AG09309 (cell line): ENCODE results near the gene SPTSSA.
"Not testable (repeated sequence)": the region's sequence is repeated elsewhere in the genome, so short reads cannot be mapped to it uniquely, and the experiment has no call there.

Experiments used
- DNase-seq: peaks from one replicate; pipeline ENCODE4 v3.0.0-alpha.2; 2010; ENCODE audit warnings: low read depth
- H3K4me3 ChIP-seq: 2 replicates; pipeline ENCODE4 v1.5.1; 2011; ENCODE audit warnings: mild to moderate bottlenecking, low read depth, low read length, moderate library complexity; ENCODE audit not compliant: control insufficient read depth
- CTCF ChIP-seq: IDR thresholded peaks from 2 replicates; pipeline ENCODE4 v1.5.1; 2011; ENCODE audit warnings: mild to moderate bottlenecking, low read depth, low read length, inconsistent platforms; ENCODE audit not compliant: insufficient read depth, control insufficient read depth; ENCODE audit errors: missing control alignments

SPTSSA gene

GRCh38 chr14:34482463-34482862 is 20.4 kb upstream of the SPTSSA start:
- no peak for DNase-seq

GRCh38 chr14:34479694-34480093 is 17.7 kb upstream of the SPTSSA start:
- no peak for TF ChIP-seq CTCF
- DNase-seq = no peak
- no peak overlapping the region for H3K4me3 ChIP-seq

More at GRCh38 chr14:34482463-34482862, 20.4 kb upstream of the SPTSSA start:
- H3K4me3 ChIP-seq = no peak overlapping the region
- TF ChIP-seq CTCF = no peak

DNA sequence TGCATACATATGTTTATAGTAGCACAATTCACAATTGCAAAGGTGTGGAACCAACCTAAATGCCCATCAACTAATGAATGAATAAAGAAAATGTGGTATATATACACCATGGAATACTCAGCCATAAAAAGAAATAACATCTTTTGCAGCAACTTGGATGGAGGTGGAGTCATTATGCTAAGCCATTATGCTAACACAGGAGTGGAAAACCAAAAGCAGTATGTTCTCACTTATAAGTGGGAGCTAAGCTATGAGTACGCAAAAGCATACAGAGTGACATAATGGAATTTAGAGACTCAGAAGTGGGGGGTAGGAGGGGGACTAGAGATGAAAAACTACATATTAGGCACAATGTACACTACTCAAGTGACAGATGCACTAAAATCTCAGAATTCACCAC is 16.2 kb upstream of the SPTSSA start:
- H3K4me3 ChIP-seq = no peak overlapping the region
- no peak for DNase-seq
- no peak for TF ChIP-seq CTCF

GRCh38 chr14:34476036-34476435 is 14.0 kb upstream of the SPTSSA start:
- not testable (repeated sequence) for DNase-seq

DNA sequence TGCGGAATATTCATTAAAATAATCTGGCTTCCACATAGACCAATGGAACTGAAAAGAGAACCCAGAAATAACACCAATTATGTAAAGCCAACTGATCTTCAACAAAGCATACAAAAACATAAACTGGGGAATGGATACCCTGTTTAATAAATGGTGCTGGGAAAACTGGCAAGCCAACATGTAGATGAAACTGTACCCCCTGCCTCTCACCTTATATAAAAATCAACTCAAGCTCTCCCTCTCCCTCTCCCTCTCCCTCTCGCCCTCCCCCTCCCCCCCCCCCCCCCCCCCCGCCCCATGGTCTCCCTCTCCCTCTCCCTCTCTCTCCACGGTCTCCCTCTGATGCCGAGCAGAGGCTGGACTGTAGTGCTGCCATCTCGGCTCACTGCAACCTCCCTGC is 13.1 kb upstream of the SPTSSA start:
- TF ChIP-seq CTCF = no peak
- DNase-seq = no peak
- H3K4me3 ChIP-seq = no peak overlapping the region

More at GRCh38 chr14:34476036-34476435, 14.0 kb upstream of the SPTSSA start:
- not testable (repeated sequence) for H3K4me3 ChIP-seq

- no peak overlapping the region for H3K4me3 ChIP-seq
- TF ChIP-seq CTCF = no peak
- DNase-seq = no peak
Measured at GRCh38 chr14:34474187-34474679, 12.2 kb upstream of the SPTSSA start.

DNA sequence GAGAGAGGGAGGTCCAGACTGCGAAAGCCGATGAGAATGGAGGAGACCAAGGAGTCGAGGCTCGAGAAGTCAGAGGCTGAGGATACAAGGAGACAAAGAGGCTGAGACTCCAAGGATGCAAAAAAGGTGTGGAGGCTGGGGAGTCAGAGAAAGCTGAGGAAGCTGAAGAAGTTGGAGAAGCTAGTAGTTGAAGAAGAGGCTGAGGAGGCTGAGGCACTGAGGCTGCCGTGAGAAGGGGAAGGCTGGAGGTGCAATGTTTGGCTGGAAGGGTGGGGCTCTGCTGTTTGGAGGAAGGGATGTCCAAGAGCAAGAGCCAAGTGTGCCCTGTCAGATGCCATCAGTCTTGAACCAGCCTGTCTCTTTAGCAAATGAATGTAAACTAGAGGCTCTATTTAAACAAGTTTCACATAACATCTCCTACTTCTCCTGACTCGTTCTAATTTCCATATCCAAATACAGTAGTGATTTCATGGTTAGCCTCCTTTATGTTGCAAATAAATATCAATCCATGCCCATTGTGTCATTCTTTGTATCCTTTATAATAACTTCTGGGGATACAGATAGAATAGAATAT is 10.8 kb upstream of the SPTSSA start:
- TF ChIP-seq CTCF = no peak
- no peak for DNase-seq
- no peak overlapping the region for H3K4me3 ChIP-seq
